Measurements from ENCODE around the gene SV2C.

SV2C gene

DNA sequence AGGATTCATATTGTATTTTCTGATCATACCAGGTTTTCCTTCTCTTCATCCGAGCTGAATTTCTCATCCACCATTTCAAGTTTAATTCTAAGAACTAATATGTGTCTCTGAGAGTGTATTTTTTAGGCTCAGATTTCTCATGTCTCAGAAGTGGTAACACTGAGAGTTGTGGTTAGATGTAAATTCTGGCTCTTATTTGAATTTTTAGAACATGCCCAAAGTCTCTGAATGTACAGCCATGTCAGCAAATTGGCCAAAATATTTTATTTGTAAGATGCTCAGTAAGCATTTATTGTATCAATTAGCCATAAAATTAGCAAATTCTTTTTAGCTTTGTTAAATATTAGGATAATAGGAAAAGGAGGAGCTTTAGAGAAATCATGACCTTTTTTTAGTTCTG lies 16.6 kb downstream of the SV2C start:
- DNase-seq = no peak

DNA sequence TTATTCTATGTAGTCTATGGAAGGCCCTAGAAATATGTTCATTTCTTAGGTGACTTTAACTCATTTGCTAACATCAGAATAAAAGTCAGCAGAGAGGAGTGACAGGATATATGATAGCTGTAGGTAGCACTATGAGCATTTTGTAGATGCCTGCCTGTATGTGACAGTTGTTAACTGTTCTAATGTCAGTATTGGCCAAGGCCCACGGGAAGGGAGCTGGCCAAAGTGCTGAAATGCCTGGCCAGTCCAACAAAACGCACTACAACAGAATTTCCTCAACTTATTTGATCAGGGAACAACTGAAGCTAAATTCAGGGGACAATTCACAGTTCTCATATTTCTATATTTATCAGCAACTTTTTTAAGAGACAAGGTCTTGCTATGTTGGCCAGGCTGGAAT lies 20.8 kb downstream of the SV2C start:
- no peak for DNase-seq

DNA sequence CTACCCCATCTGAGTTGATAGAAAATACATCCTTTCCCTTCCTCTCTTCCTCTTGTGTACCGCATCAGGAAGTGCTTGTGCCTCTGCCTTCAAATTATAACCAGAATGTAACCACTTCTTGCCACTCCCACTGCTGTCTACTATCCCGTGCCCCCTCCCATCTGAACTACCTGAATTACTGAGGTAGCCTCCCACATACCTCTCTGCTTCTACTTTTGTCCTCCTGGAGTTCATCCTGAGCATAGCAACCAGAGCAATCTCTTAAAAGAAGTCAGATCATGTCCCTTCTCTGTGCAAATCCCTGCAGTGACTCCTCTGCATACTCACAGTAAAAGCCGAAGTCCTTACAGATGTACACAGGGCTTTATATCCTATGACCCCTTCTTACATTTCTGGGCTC lies 23.0 kb downstream of the SV2C start:
- DNase-seq = no peak

DNA sequence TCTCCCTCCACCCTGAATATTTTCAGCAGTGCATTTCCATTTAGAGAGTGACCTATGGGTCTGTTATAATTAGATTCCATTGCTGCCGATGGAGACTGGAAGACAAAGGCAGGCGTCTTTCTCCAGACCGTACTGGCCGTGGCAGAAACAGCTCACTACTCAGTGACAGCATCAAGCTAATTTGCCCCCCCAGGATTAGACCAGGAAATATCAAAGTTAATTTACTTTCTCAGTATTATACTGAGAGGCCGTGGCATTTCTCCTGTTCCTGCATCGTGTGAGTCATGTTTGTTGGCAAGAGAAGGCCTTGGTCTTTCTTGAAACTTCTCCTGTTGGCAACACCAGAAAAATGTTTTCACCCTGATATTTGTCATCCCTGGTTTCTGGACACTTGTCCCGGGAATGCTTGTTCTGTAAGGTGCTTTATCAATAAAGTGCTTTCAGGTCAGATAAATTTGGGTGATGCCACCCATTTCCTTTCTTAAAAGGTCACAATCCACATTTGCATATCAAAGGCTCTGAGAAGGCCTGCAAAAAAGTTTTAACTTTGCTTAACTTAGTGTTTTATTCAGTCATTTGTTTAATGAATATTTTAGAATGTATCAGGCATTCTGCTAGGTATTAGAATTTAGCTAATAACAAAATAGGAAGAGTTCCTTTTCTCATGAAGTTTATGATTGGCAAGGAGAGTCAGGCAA lies 28.4 kb downstream of the SV2C start:
- no peak for DNase-seq

DNA sequence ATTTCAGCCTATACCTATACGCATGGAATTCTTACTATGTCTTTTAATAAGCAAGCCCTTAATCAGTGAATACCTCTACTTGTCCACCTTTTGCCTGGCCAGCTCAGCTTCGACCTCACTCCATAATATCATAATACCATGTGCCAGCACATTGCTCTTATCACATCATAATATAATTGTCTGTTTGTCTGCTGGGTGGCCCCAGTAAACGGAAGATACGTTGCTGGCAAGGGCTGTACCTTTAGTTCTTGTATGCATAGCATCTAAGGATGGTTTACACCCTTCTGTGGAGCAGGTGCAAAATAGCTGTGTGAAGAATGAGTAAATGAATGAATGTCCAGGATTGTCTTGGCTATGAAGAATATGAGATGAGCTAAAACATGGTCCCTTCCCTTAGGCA lies 29.9 kb downstream of the SV2C start:
- DNase-seq = no peak

DNA sequence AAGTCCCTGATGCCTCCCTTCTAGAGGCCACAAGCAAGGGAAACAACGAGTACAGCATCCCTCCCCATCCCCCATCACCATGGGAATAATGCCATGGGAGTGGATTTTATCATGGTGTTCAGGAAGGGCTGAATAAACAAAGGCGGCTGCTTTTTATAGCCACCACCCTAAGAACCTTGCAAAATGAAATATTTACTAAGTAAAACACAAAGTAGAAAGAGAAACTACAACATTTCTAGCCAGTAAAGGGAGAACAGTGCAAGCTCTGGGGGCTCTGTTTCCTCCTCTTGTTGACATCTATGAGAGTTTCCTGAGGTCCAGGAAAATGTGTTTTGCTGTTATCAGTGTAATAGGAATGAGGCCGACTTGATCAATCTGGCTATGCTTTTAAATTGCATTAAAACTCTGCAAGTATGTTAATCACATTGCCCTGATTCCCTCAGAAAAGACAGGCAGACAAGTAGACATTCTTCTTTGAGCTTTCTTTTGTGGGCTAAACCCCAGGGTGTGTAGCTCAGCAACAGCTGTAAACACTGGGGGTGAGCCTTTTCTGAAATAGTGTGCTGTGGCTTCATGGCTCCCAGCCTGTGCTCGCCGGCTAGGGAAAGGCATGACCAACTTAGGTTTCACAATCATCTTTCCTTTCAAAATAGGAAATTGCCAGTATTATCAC lies 31.1 kb downstream of the SV2C start:
- no peak for DNase-seq

DNA sequence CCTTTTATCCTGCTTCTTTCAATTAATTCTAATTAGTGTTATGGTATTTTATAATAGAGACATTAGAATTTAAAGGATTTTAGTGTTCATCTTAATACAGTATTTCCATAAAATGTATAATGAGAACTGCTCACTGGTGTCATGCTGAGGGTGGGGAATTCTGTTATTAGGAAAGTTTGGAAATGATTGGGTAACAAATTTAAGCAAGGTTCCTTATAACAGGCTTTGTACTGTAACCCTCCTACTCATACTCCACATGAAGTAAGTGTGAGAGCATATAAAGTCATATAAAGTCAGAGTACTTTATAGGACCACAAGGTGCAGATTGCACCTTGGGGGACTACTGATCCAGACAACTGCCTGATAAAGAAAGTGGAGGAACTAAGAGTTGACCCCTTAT lies 42.2 kb downstream of the SV2C start:
- DNase-seq = no peak

DNA sequence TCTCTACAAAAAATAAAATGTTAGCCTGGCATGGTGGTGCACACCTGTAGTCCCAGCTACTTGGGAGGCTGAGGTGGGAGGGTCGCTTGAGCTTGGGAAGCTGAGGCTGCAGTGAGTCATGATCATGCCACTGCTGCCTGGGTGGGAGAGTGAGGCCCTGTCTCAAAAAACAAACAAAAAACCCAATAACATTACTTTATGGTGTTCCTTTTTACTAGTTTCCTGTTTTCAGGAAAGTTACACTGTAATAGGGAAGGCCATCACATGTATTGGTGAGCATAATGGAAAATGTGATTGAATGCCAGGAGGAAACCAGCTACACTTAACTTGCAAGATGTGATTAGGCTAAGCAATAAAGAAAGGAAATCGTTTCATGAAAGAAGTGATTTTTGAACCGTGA lies 42.7 kb downstream of the SV2C start:
- DNase-seq = no peak

DNA sequence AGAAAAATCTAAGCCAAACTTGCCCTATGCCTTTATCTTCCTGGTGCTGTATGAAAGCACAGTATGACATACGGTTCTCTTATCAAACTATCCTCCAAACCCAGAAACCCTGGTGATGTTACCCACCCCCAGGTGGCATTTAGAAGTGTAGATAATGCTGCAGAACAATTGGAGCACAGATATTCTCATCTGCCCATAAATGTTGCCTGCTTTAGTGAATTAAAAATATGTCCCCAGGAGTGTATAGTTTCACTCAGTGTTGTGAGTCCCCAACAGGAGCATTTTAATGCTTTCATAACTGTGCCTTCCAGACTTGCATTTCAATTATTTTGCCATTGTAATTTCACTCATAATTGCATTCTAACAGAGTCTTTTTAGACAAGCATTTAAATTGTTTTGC lies 50.8 kb downstream of the SV2C start:
- DNase-seq = no peak

DNA sequence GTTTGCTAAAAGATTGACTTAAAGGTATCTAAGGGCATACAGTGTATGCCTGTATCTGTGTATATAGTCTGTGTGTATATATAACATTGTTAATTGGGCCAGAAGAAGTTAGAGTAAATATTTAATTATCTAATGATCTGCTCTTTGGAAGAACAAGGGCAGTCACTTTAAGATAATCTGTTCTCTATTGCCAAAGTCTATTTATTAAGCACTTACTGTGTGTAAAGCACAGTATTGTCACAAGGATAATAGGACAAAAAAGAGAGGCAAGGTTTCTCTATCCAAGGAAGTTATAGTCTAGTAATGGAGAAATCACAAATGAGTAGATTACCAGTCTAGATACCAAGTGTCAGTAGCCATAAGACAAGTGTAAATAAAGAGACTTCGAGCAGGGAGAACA lies 51.5 kb downstream of the SV2C start:
- DNase-seq = no peak

DNA sequence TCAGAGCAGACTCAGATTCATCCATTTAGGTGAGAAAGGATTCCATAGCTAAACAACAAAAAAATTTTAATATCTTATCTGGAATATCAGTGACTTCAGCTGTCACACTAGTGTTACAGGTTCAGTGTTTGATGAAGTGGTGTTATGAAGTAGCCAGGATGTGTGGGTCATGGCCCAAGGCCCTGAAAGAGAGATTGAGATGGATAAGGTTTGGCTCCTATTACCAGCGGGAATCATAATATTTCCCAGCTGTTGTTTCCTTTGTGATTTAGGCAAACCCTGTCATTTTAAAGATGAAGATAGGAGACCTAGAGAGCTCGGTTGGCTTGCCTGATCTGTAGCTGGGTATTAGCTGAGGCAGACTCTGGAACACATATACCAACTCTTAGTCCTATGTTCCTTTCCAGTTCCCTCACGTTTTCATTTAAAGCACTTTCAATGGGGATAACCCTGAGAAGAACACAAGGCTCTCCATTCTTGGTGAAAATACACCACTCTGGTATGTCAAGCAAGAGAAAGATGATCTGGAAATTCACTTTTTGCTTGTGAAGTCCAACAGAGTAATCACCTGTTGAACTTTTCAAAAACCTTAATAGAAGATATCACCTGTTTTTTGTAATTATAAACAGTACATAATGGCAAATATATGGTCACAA lies 54.8 kb downstream of the SV2C start:
- DNase-seq = no peak

DNA sequence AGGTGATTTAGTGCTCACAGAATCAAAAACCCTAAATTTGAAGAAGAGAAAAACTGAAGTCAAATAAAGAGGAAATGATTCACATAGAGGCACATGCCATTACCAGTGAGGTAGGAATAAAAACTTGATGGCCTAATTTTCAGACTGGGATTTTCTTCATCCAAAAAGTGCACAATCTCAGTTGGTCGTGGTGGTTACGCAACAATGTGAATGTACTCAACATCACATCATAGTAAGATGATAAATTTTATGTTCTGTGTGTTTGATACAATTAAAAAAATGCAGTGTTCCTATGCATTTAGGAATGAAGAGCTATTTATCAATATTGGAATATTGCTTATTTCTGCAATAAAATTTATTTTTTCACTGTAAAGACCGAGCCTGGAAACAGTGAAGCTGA lies 60.7 kb downstream of the SV2C start:
- no peak for DNase-seq

DNA sequence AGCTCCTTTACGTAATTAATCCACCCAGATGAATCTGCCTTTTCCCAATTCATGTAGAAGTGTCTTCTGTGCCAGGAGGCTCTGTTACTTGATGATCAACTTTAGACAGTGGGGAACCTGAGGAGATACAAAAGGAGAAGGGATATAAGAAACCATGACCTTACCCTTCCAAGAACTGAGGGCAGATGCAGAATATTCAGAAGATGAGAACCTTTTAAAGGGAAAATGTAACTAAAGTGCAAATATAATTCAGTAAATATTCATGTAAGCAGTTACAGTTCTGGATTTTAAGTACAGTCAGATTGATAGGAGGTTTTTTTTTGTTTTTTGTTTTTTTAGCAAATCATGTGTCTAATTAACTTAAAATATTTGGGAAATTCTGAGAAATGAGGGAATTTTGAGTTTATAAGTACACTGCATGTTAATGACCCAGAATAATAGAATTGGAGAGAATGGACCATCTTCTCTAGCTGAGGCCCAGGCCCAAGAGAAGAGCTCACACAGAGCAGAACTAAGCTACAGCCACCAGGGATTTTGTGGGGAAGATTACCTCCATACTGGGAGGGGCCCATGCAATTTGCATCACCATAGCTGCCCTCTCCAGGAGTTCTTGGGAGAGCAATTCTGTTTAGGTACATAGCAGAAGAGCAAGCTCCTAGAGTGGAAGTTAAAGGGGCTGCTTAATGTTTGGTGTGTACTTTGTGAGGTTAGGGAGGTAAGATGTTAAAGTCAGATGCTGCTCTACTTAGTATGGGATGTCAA lies 61.5 kb downstream of the SV2C start:
- no peak for DNase-seq

DNA sequence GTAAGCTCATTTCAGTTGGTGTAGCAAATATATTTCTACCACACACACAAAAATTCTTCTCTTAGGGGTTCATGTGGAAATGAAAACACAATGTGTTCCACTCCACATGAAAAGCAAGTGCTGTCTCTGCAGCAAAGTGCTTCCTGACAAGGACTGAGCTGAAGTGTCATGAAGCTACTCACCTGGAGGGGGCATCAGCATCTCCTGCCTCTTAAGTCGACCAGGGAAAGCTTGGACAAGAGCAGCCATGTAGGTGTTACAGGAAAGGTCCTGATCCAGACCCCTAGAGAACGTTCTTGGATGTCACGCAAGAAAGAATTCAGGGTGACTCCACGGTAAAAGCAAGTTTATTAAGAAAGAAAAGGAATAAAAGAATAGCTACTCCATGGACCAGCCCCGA lies 62.8 kb downstream of the SV2C start:
- no peak for DNase-seq

DNA sequence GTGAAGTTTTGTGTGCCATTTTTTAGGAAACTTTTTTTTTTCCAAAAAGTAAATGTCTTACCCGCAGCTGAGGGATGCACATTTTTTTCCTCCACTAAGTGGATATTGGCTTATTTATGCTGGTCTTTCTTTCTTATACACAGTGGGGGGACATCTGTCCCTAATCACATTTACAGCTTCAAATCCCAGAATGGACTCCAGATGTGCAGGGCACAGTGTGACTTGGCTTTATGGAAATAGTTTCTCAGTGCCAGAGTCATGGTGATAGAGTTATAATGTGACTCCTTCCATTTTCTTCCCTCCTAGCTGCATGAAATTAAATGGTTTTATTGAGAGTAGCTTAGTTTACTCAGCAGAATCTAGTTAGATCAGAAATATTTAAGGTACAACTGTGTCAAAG lies 66.5 kb downstream of the SV2C start:
- DNase-seq = no peak

DNA sequence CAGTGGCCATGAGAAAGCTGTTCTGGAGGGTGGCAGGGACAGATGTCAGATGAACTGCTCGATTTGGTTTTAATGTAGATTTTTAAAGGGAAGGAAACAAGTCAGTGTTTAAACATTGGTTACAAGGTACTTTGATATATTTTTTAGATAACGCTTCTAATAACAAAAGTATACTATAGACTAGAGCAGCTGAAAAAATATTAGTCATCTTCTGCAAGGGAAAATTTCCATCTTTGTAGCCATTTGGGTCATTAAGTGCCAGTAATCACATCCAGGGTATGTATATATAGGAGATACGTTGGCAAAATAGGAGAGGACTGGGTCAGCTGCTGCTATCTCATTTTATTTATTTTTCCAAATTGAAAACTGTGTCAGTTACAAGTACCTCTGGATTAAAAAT lies 69.0 kb downstream of the SV2C start:
- DNase-seq = no peak

DNA sequence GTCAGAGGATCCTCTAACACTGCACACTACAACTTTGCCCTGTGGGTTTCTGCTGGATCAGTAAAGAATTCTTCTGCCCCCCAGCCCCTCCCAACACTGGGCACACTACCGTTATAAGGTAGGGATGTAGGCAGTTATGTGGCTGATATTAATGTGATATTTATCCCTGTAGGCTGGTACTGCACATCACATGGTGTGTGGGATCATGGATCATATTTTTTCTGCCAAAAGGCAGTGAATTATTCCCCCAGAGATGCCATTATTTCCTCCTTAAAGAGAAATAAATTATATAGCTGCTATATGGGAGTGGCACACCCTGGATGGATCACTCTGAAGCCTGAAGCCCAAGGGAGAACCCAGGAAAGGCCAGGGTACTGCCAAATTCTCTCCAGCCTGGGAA lies 69.5 kb downstream of the SV2C start:
- DNase-seq = no peak

DNA sequence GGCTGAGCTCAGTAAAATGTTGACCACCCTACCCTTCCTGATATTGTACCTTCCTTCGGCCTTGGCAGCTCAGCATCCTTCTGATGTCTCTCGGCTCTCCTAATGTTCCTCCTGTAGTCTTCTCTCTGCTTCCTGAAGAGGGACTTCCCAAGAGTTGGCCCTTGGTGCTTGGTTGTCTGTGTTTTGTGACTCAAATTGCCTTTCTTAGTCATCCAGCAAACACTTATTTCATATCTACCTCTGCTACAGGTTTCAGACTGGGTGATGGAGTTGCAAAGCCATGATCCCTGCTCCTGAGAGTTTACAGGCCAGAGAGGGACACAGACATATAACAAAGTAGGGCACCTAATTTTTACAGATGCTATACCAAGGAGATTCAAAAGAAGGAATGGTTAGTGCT lies 70.1 kb downstream of the SV2C start:
- DNase-seq = no peak

DNA sequence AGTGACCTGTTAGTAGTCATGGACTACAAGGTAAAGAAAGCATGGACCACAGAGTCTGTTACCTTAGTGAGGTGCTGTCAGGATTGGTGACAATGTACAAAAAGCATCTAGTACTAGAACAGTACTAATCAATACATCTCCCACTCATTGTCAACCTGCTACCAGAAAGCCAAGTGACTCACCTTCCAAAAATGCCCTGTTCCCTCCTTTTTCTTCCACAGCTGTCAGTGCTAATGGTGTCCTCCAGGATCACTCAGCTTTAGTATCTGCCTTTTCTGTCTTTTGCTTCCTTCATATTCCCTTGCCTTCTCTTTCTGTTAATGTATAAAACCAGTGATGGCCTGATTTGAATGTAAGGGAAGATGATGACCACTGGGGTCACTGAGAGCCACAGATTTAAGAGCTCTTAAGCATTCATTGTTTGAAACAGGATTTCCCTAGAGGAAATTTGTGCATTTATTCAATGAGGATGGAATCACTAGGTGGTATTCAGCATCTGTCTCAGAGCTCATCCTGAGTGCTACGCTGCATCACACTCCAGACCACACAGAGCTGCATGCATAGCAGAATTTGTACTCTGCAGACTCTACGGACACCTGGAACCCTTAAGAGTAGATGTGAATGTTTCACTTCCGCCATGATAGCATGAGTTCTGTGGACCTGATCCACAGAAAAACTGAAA lies 71.0 kb downstream of the SV2C start:
- no peak for DNase-seq

DNA sequence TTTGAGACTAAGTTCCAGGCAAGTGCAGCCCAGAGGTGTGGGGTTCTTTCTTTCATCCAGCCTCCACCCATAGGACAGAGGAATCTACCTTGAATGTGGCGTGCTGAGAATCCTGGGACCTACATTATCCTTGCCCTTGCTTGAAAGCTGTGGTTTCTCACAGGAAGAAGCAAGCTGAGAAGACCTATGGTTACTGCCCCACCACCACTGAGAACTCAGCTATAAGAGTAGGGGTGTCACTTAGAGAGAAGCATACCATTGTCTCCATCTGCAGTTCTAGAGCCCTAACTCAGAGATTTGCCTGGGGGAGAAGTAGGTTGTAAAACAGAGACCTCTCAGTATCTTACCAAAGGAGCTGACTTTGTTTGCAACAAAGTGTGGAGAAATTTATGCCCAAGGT lies 72.4 kb downstream of the SV2C start:
- DNase-seq = no peak

DNA sequence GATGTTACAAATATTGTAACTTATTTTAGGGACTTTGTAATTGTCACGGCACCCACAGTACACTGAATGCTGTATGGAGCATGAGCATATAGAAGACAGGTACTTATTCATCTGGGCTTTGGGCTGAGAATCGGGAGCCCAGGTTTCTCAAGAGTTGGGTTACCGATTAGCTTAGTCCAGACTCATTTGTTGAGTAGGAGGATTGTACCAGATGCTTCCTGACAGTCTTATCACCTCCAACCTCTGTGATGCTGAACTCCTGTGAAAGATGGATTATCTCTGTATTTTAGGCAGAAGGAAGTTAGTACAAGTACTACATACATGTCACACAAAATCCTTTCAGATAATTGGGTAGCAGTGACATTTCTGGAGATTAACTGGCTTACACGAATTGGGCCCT lies 79.2 kb downstream of the SV2C start:
- no peak for DNase-seq

DNA sequence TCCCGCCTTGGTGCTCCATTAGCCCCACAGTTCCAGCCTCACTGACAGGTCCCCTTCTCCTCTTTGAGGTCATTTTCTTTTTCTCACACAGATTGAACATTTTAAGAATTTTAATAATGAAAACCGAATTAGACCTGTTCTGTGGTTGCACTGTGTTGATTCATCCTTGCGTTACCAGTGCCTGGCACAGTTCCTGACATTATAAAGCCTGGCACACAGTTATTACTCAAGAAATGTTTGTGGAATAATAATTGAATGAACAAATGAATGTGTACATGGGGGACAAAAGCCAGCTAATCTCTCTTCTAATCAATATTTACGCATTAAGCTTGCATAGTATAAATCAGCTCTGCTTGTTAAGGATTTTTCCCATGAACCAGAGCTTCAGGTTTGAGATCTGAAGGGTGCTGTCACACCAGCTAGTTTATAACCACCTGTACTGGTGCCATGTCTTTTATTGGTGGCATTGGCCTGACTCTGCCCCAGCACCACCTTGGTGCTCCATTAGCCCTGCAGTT lies 80.0 kb downstream of the SV2C start:
- DNase-seq = no peak

DNA sequence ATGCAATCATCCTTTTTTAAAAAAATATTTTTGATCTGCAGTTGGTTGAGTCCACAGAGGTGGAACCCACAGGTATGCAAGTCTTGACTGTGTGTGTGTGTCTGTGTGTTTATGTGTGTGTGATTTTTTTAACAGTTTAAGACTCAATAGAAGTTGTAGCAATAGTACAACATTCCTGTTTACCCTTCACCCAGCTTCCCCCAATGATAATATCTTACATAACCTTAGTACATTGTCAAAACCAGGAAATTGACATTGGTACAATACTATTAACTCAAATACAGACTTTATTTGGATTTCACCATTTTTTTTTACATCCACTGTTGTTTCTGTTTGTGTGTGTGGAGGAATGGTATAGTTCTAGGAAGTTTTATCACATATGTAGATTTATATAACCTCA lies 81.8 kb downstream of the SV2C start:
- DNase-seq = no peak

Data from cerebellar nuclear complex (tissue), 1 donor.